Measurements from ENCODE around the gene PLP2. TPM values are rescaled to one million over a fixed set of nuclear protein-coding genes. Genes with fewer than 3 reads are reported as not detected.
"Not testable (repeated sequence)": the region's sequence is repeated elsewhere in the genome, so short reads cannot be mapped to it uniquely, and the experiment has no call there.

Gene PLP2
- total RNA-seq, 2 donors from 2014 or later = 232 to 266 TPM

GRCh38 chrX:49166914-49167739, 4.6 kb upstream of the PLP2 start:
- H3K27ac Mint-ChIP-seq = peak overlapping the region; percentile 95
- peaks cover 34% of the 10 kb centered on the region for H3K4me1 Mint-ChIP-seq (ENCODE audit: low read depth)
- no peaks in the 10 kb centered on the region for H3K9me3 Mint-ChIP-seq
- peak overlapping the region; percentile 83 to 97 for H3K4me3 Mint-ChIP-seq
- peak; percentile 48 to 53 for ATAC-seq (replicated peaks in 1 of 2)
- H3K27me3 Mint-ChIP-seq (ENCODE audit: low read depth) = no peaks in the 10 kb centered on the region
- DNase-seq = peak; percentile 74 to 76
- H3K36me3 Mint-ChIP-seq (ENCODE audit: insufficient read depth in 2 of 2) = peaks cover 0 to 2% of the 10 kb centered on the region in 2 donors

DNA sequence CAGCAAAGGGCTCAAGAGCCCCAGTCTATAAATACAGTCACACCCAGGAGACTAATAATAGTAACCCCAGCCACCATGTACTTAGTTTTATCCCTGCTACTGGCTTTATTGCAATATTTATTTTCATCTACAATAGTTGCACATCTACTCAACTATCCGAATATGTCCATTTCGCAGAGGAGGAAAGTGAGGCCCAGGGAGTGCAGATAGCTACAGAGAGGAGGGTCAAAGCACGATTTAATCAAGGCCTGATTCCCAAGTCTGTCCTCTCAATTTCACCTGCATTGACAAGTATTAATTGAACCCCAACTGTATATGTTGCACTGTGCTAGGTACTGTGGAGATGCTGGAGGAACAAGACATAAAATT, 4.0 kb upstream of the PLP2 start:
- H3K4me3 Mint-ChIP-seq = peak overlapping the region; percentile 83 to 97
- no peaks in the 10 kb centered on the region for H3K27me3 Mint-ChIP-seq (ENCODE audit: low read depth)
- no peaks in the 10 kb centered on the region for H3K9me3 Mint-ChIP-seq
- H3K27ac Mint-ChIP-seq = peak overlapping the region; percentile 95
- H3K4me1 Mint-ChIP-seq (ENCODE audit: low read depth) = peaks cover 37% of the 10 kb centered on the region
- no peak for DNase-seq
- no peak for ATAC-seq (replicated peaks in 1 of 2)
- H3K36me3 Mint-ChIP-seq (ENCODE audit: insufficient read depth in 2 of 2) = peaks cover 2% of the 10 kb centered on the region in 2 donors

DNA sequence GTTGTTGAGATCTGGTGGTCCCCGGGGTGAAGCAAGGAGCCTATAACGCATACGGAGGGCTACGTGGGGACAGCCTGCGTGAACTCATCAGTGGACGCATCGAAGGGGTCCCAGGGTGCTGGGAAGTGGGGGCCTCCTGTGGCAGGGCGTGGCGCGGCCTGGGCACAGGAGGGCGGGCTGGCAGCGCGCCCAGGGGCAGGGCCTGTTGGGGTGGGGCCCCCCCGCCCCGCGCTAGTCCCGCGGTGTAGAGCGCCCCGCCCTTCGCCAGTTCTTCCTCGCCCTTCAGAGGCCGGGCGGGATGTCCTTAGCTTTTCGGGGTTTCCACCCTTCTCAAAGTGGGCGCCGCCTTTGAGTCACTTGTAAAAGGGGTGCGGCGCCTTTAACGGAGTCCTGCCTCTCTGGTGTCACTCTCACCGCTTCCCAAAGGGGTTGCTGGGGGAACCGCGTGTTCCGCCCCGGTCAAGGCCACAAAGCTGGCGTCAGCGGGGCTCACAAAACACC, 632 bp downstream of the PLP2 start:
- DNase-seq (peak; percentile 75 to 77), ATAC-seq (replicated peaks in 1 of 2) (peak; percentile 80 to 81)
- no peaks in the 10 kb centered on the region for H3K9me3 Mint-ChIP-seq
- peaks cover 9 to 14% of the 10 kb centered on the region in 2 donors for H3K36me3 Mint-ChIP-seq (ENCODE audit: insufficient read depth in 2 of 2)
- no peaks in the 10 kb centered on the region for H3K27me3 Mint-ChIP-seq (ENCODE audit: low read depth)
- H3K4me3 Mint-ChIP-seq = peak overlapping the region; percentile 88 to 95
- H3K4me1 Mint-ChIP-seq (ENCODE audit: low read depth) = peaks cover 42% of the 10 kb centered on the region
- H3K27ac Mint-ChIP-seq = peak overlapping the region; percentile 72

DNA sequence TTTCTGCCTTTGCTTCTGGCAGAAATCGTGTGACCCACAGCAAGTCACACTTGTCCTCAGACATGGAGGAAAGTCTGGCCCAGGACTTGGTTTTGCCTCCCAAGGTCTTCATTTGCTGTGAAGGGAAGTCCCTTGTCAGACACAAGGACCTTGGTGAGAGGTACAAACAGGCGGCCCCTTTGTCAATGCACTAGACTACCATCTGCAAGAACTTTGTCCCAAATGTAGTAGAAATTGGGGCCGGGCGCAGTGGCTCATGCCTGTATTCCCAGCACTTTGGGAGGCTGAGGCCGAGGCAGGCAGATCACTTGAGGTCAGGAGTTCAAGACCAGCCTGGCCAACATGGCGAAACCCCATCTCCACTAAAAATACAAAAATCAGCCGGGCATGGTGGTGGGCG, 1.8 kb downstream of the PLP2 start:
- H3K27ac Mint-ChIP-seq; DNase-seq; H3K9me3 Mint-ChIP-seq; ATAC-seq (replicated peaks in 1 of 2); H3K27me3 Mint-ChIP-seq (ENCODE audit: low read depth): not testable (repeated sequence)
- H3K4me1 Mint-ChIP-seq (ENCODE audit: low read depth) = peaks cover 33% of the 10 kb centered on the region
- peaks cover 8 to 14% of the 10 kb centered on the region in 2 donors for H3K36me3 Mint-ChIP-seq (ENCODE audit: insufficient read depth in 2 of 2)
- peak overlapping the region; percentile 88 to 95 for H3K4me3 Mint-ChIP-seq

GRCh38 chrX:49174723-49175122, 3.0 kb downstream of the PLP2 start:
- Mint-ChIP-seq H3K4me1 (ENCODE audit: low read depth) (peaks cover 27% of the 10 kb centered on the region), H3K36me3 (ENCODE audit: insufficient read depth in 2 of 2) (peaks cover 11 to 14% of the 10 kb centered on the region in 2 donors), H3K4me3 (no peak overlapping the region), H3K9me3 (no peaks in the 10 kb centered on the region), H3K27me3 (ENCODE audit: low read depth) (no peaks in the 10 kb centered on the region), H3K27ac (no peak overlapping the region)
- DNase-seq (no peak), ATAC-seq (replicated peaks in 1 of 2) (no peak)

DNA sequence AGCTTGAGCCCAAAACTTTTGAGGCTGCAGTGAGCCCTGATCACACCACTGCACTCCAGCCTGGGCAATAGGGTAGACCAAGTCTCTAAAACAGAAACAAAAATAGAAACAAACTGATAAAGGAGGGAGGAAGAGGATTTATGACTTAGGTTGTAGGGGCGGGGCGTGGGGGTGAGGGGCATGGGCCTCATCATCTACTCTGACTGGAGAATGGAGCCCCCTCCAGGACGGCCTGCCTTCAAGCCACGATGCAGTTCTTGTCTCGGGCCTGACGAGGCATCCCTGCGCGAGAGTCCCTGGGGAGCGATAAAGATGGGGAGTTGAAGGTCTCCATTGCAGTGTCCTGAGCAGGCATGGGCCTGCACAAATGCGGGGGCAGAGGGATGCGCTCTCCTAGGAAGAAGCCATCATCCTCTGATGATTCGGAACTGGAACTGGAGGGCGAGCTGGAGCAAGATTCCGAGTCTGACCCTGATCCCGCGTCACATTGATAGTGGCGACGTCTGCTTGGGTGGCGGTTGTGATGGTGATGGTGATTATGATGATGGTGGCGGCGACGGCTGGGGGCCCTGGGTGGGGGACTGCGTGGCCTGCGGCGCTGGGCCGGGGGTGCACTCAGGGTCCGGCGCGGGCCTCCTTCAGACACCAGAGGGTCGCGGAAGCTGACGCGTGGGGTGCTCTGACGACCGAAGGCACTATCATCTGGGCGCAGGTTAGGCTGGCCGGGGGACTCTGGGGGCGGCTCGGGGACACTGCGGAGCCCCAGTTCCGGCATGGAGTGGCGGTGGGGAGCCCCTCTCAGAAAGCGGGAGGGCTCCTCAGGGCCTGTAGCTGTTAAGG, 4.0 kb downstream of the PLP2 start:
- no peaks in the 10 kb centered on the region for H3K9me3 Mint-ChIP-seq
- no peak overlapping the region for H3K4me3 Mint-ChIP-seq
- ATAC-seq (replicated peaks in 1 of 2) = no peak
- no peaks in the 10 kb centered on the region for H3K27me3 Mint-ChIP-seq (ENCODE audit: low read depth)
- no peak overlapping the region for H3K27ac Mint-ChIP-seq
- H3K4me1 Mint-ChIP-seq (ENCODE audit: low read depth) = peaks cover 27% of the 10 kb centered on the region
- H3K36me3 Mint-ChIP-seq (ENCODE audit: insufficient read depth in 2 of 2) = peaks cover 13 to 14% of the 10 kb centered on the region in 2 donors
- no peak for DNase-seq

- ATAC-seq (replicated peaks in 1 of 2) (no peak), DNase-seq (no peak)
- peaks cover 14% of the 10 kb centered on the region in 2 donors for H3K36me3 Mint-ChIP-seq (ENCODE audit: insufficient read depth in 2 of 2)
- peaks cover 23% of the 10 kb centered on the region for H3K4me1 Mint-ChIP-seq (ENCODE audit: low read depth)
- no peaks in the 10 kb centered on the region for H3K27me3 Mint-ChIP-seq (ENCODE audit: low read depth)
- no peak overlapping the region for H3K27ac Mint-ChIP-seq
- no peak overlapping the region for H3K4me3 Mint-ChIP-seq
- no peaks in the 10 kb centered on the region for H3K9me3 Mint-ChIP-seq
These were observed 5.0 kb downstream of the PLP2 start for GRCh38 chrX:49176421-49177326.

- no peak overlapping the region for H3K4me3 Mint-ChIP-seq
- H3K36me3 Mint-ChIP-seq (ENCODE audit: insufficient read depth in 2 of 2) = peaks cover 17% of the 10 kb centered on the region in 2 donors
- no peaks in the 10 kb centered on the region for H3K9me3 Mint-ChIP-seq
- H3K4me1 Mint-ChIP-seq (ENCODE audit: low read depth) = peaks cover 23% of the 10 kb centered on the region
- peak overlapping the region; percentile 36 for H3K27ac Mint-ChIP-seq
- H3K27me3 Mint-ChIP-seq (ENCODE audit: low read depth) = no peaks in the 10 kb centered on the region
- no peak for DNase-seq
- peak; percentile 43 to 54 for ATAC-seq (replicated peaks in 1 of 2)
These were observed 5.7 kb downstream of the PLP2 start for GRCh38 chrX:49177338-49177833.

GRCh38 chrX:49177873-49178480, 6.3 kb downstream of the PLP2 start:
- ATAC-seq (replicated peaks in 1 of 2) (peak; percentile 8 to 14), DNase-seq (no peak)
- Mint-ChIP-seq H3K36me3 (ENCODE audit: insufficient read depth in 2 of 2) (peaks cover 15 to 17% of the 10 kb centered on the region in 2 donors), H3K4me3 (no peak overlapping the region), H3K4me1 (ENCODE audit: low read depth) (peaks cover 17% of the 10 kb centered on the region), H3K27ac (no peak overlapping the region), H3K27me3 (ENCODE audit: low read depth) (no peaks in the 10 kb centered on the region), H3K9me3 (no peaks in the 10 kb centered on the region)

- Mint-ChIP-seq H3K27me3 (ENCODE audit: low read depth) (no peaks in the 10 kb centered on the region), H3K27ac (no peak overlapping the region), H3K4me3 (no peak overlapping the region), H3K9me3 (no peaks in the 10 kb centered on the region), H3K36me3 (ENCODE audit: insufficient read depth in 2 of 2) (peaks cover 12 to 14% of the 10 kb centered on the region in 2 donors), H3K4me1 (ENCODE audit: low read depth) (peaks cover 12% of the 10 kb centered on the region)
- ATAC-seq (replicated peaks in 1 of 2) (no peak), DNase-seq (no peak)
These were observed 6.8 kb downstream of the PLP2 start for GRCh38 chrX:49178537-49178936.

GRCh38 chrX:49179358-49179757, 7.7 kb downstream of the PLP2 start:
- DNase-seq (no peak), ATAC-seq (replicated peaks in 1 of 2) (no peak)
- H3K4me1 Mint-ChIP-seq (ENCODE audit: low read depth) = peaks cover 12% of the 10 kb centered on the region
- peaks cover 12 to 14% of the 10 kb centered on the region in 2 donors for H3K36me3 Mint-ChIP-seq (ENCODE audit: insufficient read depth in 2 of 2)
- H3K27ac Mint-ChIP-seq = peak overlapping the region; percentile 16
- no peak overlapping the region for H3K4me3 Mint-ChIP-seq
- H3K27me3 Mint-ChIP-seq (ENCODE audit: low read depth) = no peaks in the 10 kb centered on the region
- H3K9me3 Mint-ChIP-seq = no peaks in the 10 kb centered on the region

GRCh38 chrX:49183701-49184281, 12.1 kb downstream of the PLP2 start:
- Mint-ChIP-seq H3K4me1 (ENCODE audit: low read depth) (peaks cover 5% of the 10 kb centered on the region), H3K9me3 (no peaks in the 10 kb centered on the region), H3K36me3 (ENCODE audit: insufficient read depth in 2 of 2) (peaks cover 4 to 10% of the 10 kb centered on the region in 2 donors), H3K27ac (no peak overlapping the region), H3K27me3 (ENCODE audit: low read depth) (no peaks in the 10 kb centered on the region), H3K4me3 (peak overlapping the region; percentile 81 to 88)
- ATAC-seq (replicated peaks in 1 of 2) (no peak), DNase-seq (no peak)
